ENCODE results near the gene RNF212.

RNF212 gene

GRCh38 chr4:1115528-1116293 lies 2.3 kb upstream of the RNF212 start:
- no peak for DNase-seq (ENCODE audit: low spot score)

- no peak for DNase-seq (ENCODE audit: low spot score)
These were observed 562 bp downstream of the RNF212 start for GRCh38 chr4:1112821-1113182.

GRCh38 chr4:1112174-1112820 lies 1.1 kb downstream of the RNF212 start:
- no peak for DNase-seq (ENCODE audit: low spot score)

- no peak for DNase-seq (ENCODE audit: low spot score)
These were observed 2.0 kb downstream of the RNF212 start for GRCh38 chr4:1111259-1111809.

- DNase-seq (ENCODE audit: low spot score), result no peak
These were observed 3.4 kb downstream of the RNF212 start for GRCh38 chr4:1109898-1110506.

GRCh38 chr4:1109333-1109732 lies 4.0 kb downstream of the RNF212 start:
- DNase-seq (ENCODE audit: low spot score), result no peak

GRCh38 chr4:1105662-1106061 lies 7.7 kb downstream of the RNF212 start:
- no peak for DNase-seq (ENCODE audit: low spot score)

- no peak for DNase-seq (ENCODE audit: low spot score)
These were observed 8.3 kb downstream of the RNF212 start for GRCh38 chr4:1105067-1105466.

GRCh38 chr4:1104647-1105046 lies 8.7 kb downstream of the RNF212 start:
- DNase-seq (ENCODE audit: low spot score), result no peak

GRCh38 chr4:1099684-1100335 lies 13.6 kb downstream of the RNF212 start:
- no peak for DNase-seq (ENCODE audit: low spot score)

GRCh38 chr4:1099270-1099669 lies 14.1 kb downstream of the RNF212 start:
- DNase-seq (ENCODE audit: low spot score), result no peak

- DNase-seq (ENCODE audit: low spot score), result no peak
These were observed 14.9 kb downstream of the RNF212 start for GRCh38 chr4:1098311-1098925.

GRCh38 chr4:1097553-1097952 lies 15.8 kb downstream of the RNF212 start:
- DNase-seq (ENCODE audit: low spot score), result no peak

- no peak for DNase-seq (ENCODE audit: low spot score)
These were observed 16.5 kb downstream of the RNF212 start for GRCh38 chr4:1096841-1097240.

GRCh38 chr4:1094336-1094690 lies 19.1 kb downstream of the RNF212 start:
- DNase-seq (ENCODE audit: low spot score), result no peak

- no peak for DNase-seq (ENCODE audit: low spot score)
These were observed 19.7 kb downstream of the RNF212 start for GRCh38 chr4:1093391-1094335.

GRCh38 chr4:1092983-1093361 lies 20.4 kb downstream of the RNF212 start:
- DNase-seq (ENCODE audit: low spot score), result no peak

- no peak for DNase-seq (ENCODE audit: low spot score)
These were observed 21.1 kb downstream of the RNF212 start for GRCh38 chr4:1092026-1092982.

- no peak for DNase-seq (ENCODE audit: low spot score)
These were observed 21.8 kb downstream of the RNF212 start for GRCh38 chr4:1091561-1091995.
